Activated T-cell treated with anti-CD3 and anti-CD28 coated beads for 1 hour (primary cell): ENCODE results near the gene POM121C.
"Not testable (repeated sequence)": the region's sequence is repeated elsewhere in the genome, so short reads cannot be mapped to it uniquely, and the experiment has no call there.

Experiments used
- DNase-seq: peaks from one replicate; pipeline ENCODE4 v3.0.0-alpha.2; 2020; ENCODE audit warnings: low read depth

Gene POM121C

GRCh38 chr7:75423481-75423880, 62.6 kb downstream of the POM121C start:
- DNase-seq = not testable (repeated sequence)

GRCh38 chr7:75421798-75422710, 64.0 kb downstream of the POM121C start:
- not testable (repeated sequence) for DNase-seq

GRCh38 chr7:75420152-75420551, 65.9 kb downstream of the POM121C start:
- DNase-seq = not testable (repeated sequence)

GRCh38 chr7:75419693-75420092, 66.4 kb downstream of the POM121C start:
- DNase-seq = not testable (repeated sequence)

- DNase-seq = not testable (repeated sequence)
Observed at GRCh38 chr7:75419210-75419609, 66.9 kb downstream of the POM121C start.

- not testable (repeated sequence) for DNase-seq
Observed at GRCh38 chr7:75418292-75418858, 67.7 kb downstream of the POM121C start.

- DNase-seq = not testable (repeated sequence)
Observed at GRCh38 chr7:75416787-75417186, 69.3 kb downstream of the POM121C start.

- DNase-seq = not testable (repeated sequence)
Observed at GRCh38 chr7:75415829-75416373, 70.2 kb downstream of the POM121C start.

- DNase-seq = not testable (repeated sequence)
Observed at GRCh38 chr7:75415428-75415817, 70.7 kb downstream of the POM121C start.

GRCh38 chr7:75414708-75415427, 71.2 kb downstream of the POM121C start:
- not testable (repeated sequence) for DNase-seq

- not testable (repeated sequence) for DNase-seq
Observed at GRCh38 chr7:75414204-75414603, 71.9 kb downstream of the POM121C start.

- DNase-seq = not testable (repeated sequence)
Observed at GRCh38 chr7:75410823-75411173, 75.3 kb downstream of the POM121C start.

- DNase-seq = not testable (repeated sequence)
Observed at GRCh38 chr7:75409880-75410822, 75.9 kb downstream of the POM121C start.

- DNase-seq = not testable (repeated sequence)
Observed at GRCh38 chr7:75404663-75405062, 81.4 kb downstream of the POM121C start.

- not testable (repeated sequence) for DNase-seq
Observed at GRCh38 chr7:75403455-75404443, 82.3 kb downstream of the POM121C start.

- DNase-seq = not testable (repeated sequence)
Observed at GRCh38 chr7:75400575-75400974, 85.5 kb downstream of the POM121C start.

GRCh38 chr7:75398771-75399700, 87.1 kb downstream of the POM121C start:
- not testable (repeated sequence) for DNase-seq

GRCh38 chr7:75397865-75398264, 88.2 kb downstream of the POM121C start:
- DNase-seq = not testable (repeated sequence)

- not testable (repeated sequence) for DNase-seq
Observed at GRCh38 chr7:75395329-75395728, 90.8 kb downstream of the POM121C start, which contains the start of gene TRIM73. TSS of gene TRIM73 (plus strand) at chr7:75395629. CDS start at chr7:75398934, 3,305 bp downstream.
